Stimulated activated CD4-positive, alpha-beta T cell treated with anti-CD3 and anti-CD28 coated beads, Interleukin-15, amount 100 ng/mL, for 24 hours (primary cell): Measurements from ENCODE around the gene ZNF154.

ENCODE experiments used
- DNase-seq: peaks from one replicate; pipeline ENCODE4 v3.0.0-alpha.2; 2020

Gene ZNF154

GRCh38 chr19:57672466-57672865 lies 36.5 kb downstream of the ZNF154 start:
- DNase-seq, result no peak

DNA sequence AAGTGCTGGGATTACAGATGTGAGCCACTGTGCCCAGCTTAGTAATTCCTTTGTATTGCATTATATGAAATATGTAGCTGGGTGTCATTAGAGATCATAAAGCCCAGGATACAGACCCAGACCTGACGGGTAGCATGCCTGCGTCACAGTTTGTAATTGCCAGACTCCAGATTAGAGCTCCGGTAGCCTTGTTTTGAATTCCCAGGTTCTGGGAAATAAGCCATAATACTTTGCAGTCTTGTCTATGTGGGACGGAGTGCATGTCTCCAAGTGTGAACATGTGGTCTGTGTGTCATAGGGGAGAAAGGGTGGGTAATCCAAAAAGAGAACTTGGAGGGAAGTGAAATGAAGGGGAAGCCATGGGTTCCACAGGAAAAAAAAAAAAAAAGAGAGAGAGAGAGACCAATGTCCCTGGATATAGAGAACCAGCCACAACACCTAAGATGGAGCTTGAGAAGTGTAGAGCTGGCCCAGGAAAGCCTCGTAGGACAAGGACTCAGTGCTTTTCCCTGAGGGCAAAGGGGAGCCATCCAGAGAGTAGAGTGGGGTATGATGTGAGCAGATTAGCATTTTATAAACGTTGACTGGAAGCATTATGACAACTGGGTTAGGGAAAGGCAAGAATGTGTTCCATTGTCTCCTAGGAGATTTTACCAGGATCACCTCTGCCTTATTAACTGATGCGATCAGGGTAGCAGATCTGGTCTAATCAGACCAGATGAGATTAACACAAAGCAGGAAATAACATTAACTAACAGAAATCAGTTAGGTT lies 37.7 kb downstream of the ZNF154 start:
- DNase-seq, result no peak

DNA sequence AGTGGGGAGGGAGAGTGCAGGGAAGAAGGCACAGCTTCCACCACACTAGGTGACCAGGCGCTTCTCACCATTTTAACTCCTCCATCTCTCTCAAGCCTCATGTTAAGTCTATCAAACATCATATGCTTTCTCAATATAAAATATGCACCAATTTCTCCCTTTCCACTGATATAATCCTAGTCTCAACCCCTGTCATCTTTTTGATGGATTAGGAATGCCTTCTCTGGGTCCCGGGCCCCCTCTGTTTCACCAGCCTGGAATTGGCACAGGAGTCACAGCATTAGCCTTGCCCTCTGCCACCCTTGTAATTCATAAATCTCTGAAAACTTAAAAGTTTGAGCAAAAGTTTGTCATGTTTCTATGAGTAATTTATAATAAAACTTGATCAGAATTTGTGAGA lies 40.4 kb downstream of the ZNF154 start, which contains the start of gene ZSCAN4:
Gene ZSCAN4, plus strand, starts transcription at position 301 of the 400 bp plus-strand sequence. CDS start 7,211 bp downstream, outside the sequence.
- no peak for DNase-seq

DNA sequence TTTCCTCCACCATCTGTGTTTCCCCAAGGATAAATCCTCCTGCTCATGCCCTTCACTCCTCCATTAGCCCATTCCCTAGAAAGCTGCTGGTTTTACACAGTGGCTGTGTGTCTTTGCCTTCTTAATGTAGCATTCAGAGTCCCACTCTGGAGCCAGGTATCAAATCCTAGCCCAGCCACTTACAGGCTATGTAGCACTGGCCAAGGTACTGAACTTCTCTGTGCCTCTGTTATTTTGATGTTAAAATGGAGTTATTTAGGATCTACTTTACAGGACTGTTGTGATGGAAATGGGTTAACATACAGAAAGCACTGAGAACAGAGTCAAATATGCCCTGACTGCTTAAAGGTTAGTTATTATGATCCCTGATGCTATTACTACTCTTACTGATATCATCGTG lies 41.8 kb downstream of the ZNF154 start:
- no peak for DNase-seq

DNA sequence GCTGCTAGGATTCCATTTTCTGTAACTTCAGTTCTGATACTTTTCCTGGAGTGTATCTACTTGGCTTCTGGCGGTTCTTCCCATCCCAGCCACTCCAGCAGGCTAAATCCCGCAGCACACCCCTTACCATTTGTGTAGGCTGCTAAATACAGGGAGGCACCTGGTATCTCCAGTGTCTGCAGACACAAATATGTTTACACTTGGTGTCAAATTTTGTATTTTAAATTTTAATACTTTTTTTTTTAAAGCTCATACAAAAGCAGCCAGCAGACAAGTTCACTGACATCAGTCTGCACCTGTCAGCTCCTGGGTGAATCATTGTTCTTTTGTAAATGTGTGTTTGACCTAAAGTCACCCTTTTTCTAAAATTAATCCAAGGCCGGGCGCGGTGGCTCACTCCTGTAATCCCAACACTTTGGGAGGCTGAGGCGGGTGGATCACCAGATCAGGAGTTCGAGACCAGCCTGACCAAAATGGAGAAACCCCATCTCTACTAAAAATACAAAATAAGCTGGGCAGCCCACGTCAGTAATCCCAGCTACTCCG lies 43.7 kb downstream of the ZNF154 start:
- no peak for DNase-seq

- DNase-seq, result peak; percentile 23
Observed at GRCh38 chr19:57664269-57665127, 44.5 kb downstream of the ZNF154 start.

- DNase-seq, result no peak
Observed at GRCh38 chr19:57656346-57656745, 52.7 kb downstream of the ZNF154 start.

DNA sequence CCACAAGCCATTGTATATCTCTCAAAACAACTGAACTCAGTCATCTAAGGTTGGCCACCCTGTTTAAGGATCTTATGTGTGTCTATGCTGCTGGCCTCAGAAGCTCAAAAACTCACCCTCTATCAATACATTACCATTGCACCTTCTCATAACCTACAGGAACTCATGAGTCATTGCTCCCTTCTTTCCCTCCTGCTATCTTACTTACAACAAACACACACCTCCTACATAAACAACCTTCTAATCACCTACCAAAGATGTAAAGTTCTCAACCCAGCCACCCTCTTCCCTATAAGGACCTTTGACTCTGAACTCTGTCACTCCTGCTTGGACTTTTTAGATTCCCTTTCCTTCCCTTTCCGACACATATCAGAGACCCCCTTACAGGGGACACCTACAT lies 53.6 kb downstream of the ZNF154 start:
- no peak for DNase-seq

DNA sequence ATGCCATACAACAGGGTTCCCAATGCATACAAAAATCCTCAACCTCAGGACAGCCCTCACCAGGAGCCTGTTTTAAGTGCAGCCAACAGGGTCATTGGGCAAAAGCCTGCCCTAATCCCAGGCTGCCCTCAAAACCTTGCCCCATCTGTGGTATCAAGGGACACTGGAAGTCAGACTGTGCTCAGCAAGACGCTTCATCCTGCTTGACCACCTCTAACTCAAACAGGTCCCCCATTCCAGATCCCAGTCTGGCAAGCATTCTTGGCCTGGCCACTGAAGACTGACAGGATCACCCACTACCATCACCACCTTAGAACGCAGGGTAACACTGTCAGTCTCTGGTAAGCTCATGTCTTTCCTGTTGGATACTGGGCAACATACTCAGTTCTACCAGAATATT lies 55.3 kb downstream of the ZNF154 start:
- no peak for DNase-seq

DNA sequence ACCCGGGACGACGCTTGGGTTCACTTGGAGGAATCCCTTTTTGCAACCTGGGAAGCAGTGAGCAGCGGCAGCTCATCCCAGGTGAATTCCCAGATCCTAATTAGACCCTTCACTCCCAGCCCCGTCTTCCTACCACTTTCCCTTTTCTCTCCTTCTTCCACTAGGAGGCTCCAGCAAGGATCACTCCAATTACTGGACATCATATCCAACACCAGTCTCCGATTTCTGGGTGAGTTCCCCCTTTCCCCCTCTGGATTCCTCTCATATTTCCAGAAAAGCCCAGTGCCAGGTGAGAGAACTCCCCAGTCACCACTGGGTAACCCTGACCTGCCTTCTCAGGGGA lies 57.4 kb downstream of the ZNF154 start:
- no peak for DNase-seq

GRCh38 chr19:57648331-57649003 lies 60.5 kb downstream of the ZNF154 start:
- no peak for DNase-seq
